ENCODE data around the gene ITPKA.

Gene ITPKA

DNA sequence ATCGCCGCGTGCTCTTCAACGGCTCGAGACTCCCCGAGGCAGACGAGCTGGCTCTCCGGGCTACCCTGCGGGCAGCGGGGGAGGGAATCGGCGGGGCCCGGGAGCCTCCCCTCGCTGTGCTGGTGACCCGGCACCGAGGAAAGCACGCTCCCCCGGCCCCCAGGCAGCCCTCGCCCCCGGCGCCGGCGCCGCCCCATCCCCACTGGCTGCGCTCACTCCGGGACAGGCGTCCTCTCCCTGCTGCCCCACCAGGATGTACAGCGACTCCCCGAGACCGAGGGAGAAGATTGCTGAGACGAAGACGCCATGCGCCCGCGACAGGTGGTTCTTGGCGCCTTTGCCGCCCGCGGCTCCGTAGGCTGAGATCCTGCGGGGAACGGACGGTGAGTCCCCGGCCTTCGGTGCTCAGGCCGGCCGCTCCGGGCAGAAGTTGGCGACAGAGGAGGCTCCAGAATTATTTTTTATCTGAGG is 18.3 kb downstream of the ITPKA start:
- no peak for DNase-seq

DNA sequence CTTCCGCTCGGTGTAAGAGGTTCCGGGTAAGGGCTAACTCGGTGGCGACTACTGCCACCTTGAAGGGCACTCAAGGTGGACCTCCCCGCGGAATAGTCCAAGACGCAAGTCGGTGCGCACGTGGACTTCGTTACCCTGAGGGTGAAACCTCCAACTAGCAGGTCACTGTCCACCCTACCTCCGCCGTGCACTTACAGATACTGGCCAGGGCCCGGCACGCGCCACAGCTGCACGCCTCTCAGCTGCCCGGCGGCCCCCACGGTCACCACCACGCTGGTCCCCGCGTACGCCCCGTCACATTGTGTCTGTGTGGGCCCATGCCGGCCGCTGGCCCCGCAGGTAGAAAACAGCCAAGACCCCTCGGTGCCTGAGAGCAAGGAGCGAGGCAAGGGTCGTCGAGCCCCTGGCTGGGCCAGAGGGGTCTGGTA is 18.9 kb downstream of the ITPKA start:
- no peak for DNase-seq

DNA sequence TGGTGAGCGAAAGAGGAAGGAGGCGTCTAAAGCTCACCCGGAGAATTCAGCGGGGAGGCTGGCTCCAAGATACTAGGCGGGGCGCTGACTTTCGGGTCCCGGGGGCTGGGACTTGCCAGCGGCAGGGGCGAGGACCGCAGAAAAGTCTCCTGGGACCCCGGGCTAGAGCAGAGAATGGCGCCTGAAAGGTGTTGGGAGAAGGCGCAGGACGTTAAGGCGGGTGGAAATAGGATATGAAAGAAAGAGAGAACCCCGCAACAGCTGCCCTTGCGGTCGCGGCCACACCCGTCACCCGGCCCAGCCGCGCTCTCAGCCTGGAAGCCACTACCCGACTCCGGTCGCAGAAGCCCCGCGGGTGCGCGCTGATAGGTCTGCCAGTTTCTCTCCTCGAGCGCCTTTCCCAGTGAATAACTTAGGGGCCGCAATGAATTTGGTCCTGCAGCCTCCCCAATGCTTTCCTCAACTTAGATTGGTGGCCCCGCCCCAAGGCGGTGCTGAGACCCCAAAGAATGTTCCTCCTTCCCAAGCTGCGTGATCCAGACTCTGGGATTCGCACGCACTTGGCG is 19.3 kb downstream of the ITPKA start:
- no peak for DNase-seq

GRCh38 chr15:41513506-41514227 is 20.0 kb downstream of the ITPKA start, which contains the start of gene LTK:
LTK (minus strand) TSS chr15:41513827; CDS start chr15:41513709, 118 bp downstream.
- peak; percentile 41 for DNase-seq

DNA sequence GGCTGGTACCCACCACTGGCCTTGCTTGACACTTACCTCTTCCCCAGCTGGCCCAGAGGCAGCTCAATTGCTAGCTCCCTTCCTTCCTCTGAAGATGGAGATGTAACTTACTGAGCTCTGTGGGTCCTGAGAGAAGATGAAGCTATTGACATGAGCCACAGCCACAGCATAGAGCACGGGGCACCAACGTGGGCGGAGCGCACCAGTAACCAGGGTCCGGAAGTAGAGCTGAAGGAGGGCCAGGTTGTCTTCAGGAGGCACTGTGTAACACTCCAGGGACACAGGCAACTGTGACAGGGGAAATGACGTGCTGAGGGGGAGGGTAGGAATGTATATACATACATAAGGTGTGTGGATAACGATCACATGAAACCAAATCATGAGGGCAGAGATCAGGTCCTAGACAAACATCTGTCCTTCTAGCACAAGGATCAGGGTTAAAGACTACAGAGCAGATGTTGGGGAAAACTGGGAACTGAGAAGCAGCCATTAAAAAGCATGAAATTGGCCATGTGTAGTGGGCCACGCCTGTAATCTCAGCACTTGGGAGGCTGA is 24.3 kb downstream of the ITPKA start:
- no peak for DNase-seq

GRCh38 chr15:41520636-41521035 is 27.0 kb downstream of the ITPKA start:
- DNase-seq, result no peak

GRCh38 chr15:41521614-41522013 is 27.9 kb downstream of the ITPKA start:
- no peak for DNase-seq

DNA sequence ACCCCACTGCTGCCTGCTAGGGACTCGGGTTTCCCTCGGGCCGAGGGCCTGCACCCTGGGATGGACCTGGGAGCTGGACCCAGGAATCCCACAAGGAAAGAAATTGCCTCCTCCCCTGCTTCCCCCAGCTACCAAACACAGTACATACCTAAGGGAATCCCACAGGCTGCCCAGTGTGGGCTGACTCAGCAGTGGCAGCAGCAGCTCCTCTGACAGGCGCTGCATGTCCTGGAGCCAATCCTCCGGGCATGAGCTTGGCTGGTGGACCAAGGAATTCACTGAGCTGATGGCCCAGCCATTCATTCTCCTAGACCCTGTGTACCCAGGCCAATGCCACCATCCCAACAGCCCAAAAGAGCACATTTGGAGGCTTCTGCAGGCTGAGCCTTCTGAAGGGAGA is 29.4 kb downstream of the ITPKA start:
- no peak for DNase-seq

DNA sequence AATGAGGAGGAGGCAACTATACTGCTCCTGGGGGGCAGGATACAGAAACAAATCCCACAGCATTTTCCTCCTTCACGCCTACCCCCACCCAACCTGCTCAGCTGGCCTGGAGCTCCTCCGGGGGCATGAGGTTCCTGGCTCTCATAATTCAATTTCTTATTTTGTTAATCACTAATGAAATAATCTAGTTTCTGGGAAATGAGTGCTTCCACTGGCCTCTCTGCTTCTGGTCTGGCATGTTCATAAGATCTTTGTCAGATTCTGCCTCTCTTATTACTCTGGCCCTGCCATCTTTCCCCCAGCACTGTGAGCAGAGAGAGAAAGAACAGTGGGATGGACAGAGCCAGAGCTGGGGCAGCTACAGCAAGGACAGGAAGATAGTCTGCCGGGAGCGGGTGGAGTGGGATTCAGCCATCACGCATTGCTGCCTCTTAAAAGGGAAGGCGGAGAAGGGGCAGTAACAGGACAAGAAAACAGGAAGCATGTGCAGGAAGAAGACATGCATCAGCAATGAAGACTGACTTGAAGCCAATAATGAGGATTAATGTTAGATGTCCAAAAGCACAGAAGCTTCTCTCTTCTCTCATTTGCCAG is 36.8 kb downstream of the ITPKA start:
- DNase-seq, result no peak

DNA sequence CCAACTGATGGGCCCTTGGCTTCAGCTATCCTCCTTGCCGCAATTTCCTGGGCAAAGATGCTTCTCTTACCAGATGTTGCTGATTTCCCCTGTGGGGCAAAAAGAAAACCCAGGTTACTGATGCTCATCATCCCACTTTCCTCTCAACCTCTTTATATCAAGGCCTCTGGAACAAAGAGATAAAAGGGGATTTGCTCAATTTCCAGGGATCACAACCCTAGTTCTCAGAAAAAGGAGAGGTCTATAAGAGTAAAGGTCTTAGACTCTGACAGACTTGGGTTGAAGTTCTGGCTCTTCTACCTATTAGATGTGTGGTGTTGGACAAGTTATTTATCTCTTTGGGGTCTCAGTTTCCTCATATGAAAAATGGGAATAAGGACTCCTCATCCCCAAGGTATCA is 41.9 kb downstream of the ITPKA start:
- DNase-seq, result no peak

DNA sequence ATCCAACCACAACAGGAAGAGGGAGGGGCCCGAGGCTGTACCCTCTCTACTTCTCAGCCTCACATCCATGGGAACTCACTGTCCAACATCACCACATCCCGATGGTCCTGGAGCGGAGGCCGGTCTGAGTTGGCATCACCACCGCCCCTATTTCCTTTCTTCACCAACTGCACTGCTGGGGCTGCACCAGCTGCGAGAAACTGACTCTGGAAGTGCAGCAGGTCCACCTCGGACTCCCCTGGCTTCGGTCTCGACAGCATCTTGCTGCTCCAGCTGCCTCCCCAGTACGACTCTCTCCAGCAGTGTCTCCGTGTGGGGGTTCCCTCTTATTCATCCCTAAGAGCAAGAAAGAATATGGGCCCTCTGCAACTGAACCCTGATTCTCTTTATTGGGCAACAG is 43.2 kb downstream of the ITPKA start:
- no peak for DNase-seq

- no peak for DNase-seq
These were observed 49.8 kb downstream of the ITPKA start for GRCh38 chr15:41543521-41543870.

GRCh38 chr15:41544650-41545015 is 51.0 kb downstream of the ITPKA start:
- no peak for DNase-seq

- DNase-seq, result no peak
These were observed 51.5 kb downstream of the ITPKA start for GRCh38 chr15:41545218-41545617.

GRCh38 chr15:41546851-41547786 is 53.4 kb downstream of the ITPKA start:
- DNase-seq, result no peak

DNA sequence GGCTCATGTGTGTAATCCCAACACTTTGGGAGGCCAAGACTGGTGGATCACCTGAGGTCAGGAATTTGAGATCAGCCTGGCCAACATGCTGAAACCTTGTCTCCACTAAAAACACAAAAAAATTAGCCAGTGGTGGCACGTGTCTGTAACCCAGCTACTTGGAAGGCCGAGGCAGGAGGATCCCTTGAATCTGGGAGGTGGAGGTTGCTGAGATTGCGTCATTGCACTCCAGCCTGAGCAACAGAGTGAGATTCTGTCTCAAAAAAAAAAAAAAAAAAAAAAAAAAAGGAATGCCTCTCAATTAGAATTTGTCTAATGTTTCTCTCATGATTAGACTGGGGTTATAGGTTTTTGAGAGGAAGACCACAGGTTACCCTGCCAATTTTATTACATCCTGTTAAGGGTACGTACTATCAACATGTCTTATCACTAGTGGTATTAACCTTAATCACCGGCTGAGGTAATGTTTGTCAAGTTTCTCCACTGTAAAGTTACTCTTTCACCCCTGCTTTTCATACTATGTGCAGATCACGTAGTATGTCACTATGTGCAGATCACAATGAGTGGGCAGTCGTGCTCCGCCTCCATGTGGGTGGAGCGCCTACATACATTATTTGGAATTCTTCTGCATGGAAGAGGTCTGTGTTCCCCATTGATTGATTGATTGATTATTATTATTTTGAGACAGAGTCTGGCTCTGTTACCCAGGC is 56.5 kb downstream of the ITPKA start:
- no peak for DNase-seq

All from DMS79 (cell line).